Ishikawa (cell line): ENCODE results near the gene TNFAIP2.

Source experiments
- CEBPB ChIP-seq: IDR thresholded peaks from 2 replicates; pipeline ENCODE4 v1.6.1; 2012
- CREB1 ChIP-seq: IDR thresholded peaks from 2 replicates; pipeline ENCODE4 v1.6.1; 2012; ENCODE audit warnings: low read depth
- EGR1 ChIP-seq: IDR thresholded peaks from 2 replicates; pipeline ENCODE4 v1.6.1; 2012
- EP300 ChIP-seq: IDR thresholded peaks from 2 replicates; pipeline ENCODE4 v1.6.1; 2012; ENCODE audit warnings: borderline replicate concordance
- FOXM1 ChIP-seq: IDR thresholded peaks from 2 replicates; pipeline ENCODE4 v1.6.1; 2012; ENCODE audit warnings: low read depth, borderline replicate concordance
- MAX ChIP-seq: IDR thresholded peaks from 2 replicates; pipeline ENCODE4 v1.6.1; 2012
- NFIC ChIP-seq: IDR thresholded peaks from 2 replicates; pipeline ENCODE4 v1.6.1; 2012
- RAD21 ChIP-seq: IDR thresholded peaks from 2 replicates; pipeline ENCODE4 v1.6.1; 2012; ENCODE audit warnings: low read depth
- REST ChIP-seq: IDR thresholded peaks from 2 replicates; pipeline ENCODE4 v1.6.1; 2012; ENCODE audit warnings: low read depth, mild to moderate bottlenecking
- TAF1 ChIP-seq: IDR thresholded peaks from 2 replicates; pipeline ENCODE4 v1.6.1; 2012; ENCODE audit warnings: low read depth, mild to moderate bottlenecking
- TCF12 ChIP-seq: IDR thresholded peaks from 2 replicates; pipeline ENCODE4 v1.6.1; 2012; ENCODE audit warnings: low read depth
- TEAD4 ChIP-seq: IDR thresholded peaks from 2 replicates; pipeline ENCODE4 v1.6.1; 2012
- USF1 ChIP-seq: IDR thresholded peaks from 2 replicates; pipeline ENCODE4 v1.6.1; 2012
- YY1 ChIP-seq: IDR thresholded peaks from 2 replicates; pipeline ENCODE4 v1.6.1; 2012; ENCODE audit warnings: low read depth
- ZBTB7A ChIP-seq: IDR thresholded peaks from 2 replicates; pipeline ENCODE4 v1.6.1; 2012; ENCODE audit warnings: low read depth

Gene TNFAIP2

GRCh38 chr14:103101963-103102688 is 21.1 kb upstream of the TNFAIP2 start:
- TF ChIP-seq EGR1: no peak
- TF ChIP-seq TCF12: no peak
- TF ChIP-seq RAD21: no peak
- no peak for TF ChIP-seq MAX
- TF ChIP-seq TEAD4: no peak
- TF ChIP-seq ZBTB7A: no peak
- TF ChIP-seq EP300: no peak
- no peak for TF ChIP-seq FOXM1
- no peak for TF ChIP-seq NFIC
- TF ChIP-seq YY1: no peak
- TF ChIP-seq CEBPB: no peak
- no peak for TF ChIP-seq REST
- no peak for TF ChIP-seq CREB1

GRCh38 chr14:103102689-103103260 is 20.5 kb upstream of the TNFAIP2 start:
- TF ChIP-seq RAD21 (no peak), USF1 (no peak), FOXM1 (no peak), YY1 (no peak), ZBTB7A (no peak), TAF1 (no peak), TEAD4 (no peak), NFIC (no peak), EP300 (no peak), MAX (no peak), CEBPB (no peak), TCF12 (no peak), REST (no peak), CREB1 (no peak), EGR1 (no peak)

GRCh38 chr14:103103461-103104388 is 19.5 kb upstream of the TNFAIP2 start:
- TF ChIP-seq TAF1 (0 out of 2 replicates have a peak, but pooled peaks have one; percentile 25), MAX (peak; percentile 13; the same call in 1 of the 2 replicates), YY1 (no peak), ZBTB7A (peak; percentile 64)

- no peak for TF ChIP-seq TEAD4
- no peak for TF ChIP-seq RAD21
- TF ChIP-seq REST: no peak
- no peak for TF ChIP-seq MAX
- no peak for TF ChIP-seq CREB1
- TF ChIP-seq FOXM1: no peak
- no peak for TF ChIP-seq TCF12
- no peak for TF ChIP-seq EP300
- no peak for TF ChIP-seq YY1
- no peak for TF ChIP-seq TAF1
- no peak for TF ChIP-seq EGR1
These were observed 18.9 kb upstream of the TNFAIP2 start for GRCh38 chr14:103104389-103104653.
